ENCODE data around the gene MEPCE. TPM values are rescaled to one million over a fixed set of nuclear protein-coding genes. Genes with fewer than 3 reads are reported as not detected.

MEPCE gene
- total RNA-seq, 2 donors from 2014 or later: 27.2 to 39.1 TPM

DNA sequence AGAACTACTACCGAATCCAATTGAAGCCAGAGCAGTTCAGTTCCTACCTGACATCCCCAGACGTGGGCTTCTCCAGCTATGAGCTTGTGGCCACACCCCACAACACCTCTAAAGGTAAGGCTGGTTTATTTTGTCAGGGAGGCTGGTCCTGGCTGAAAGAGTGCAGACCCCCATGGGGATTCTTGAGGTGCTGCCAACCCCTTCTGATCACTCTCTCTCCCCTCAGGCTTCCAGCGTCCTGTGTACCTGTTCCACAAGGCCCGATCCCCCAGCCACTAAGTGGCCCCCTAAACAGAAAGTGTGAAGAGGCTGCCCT, 3.6 kb downstream of the MEPCE start:
- Histone ChIP-seq H3K27ac (no peak overlapping the region), H3K27me3 (no peaks in the 10 kb centered on the region), H3K9ac (ENCODE audit: low read depth in 2 of 2, low read length in 2 of 2) (peak overlapping the region in 1 of 2 donors; percentile 51), H3K4me3 (no peak overlapping the region), H3K4me1 (peaks cover 10% of the 10 kb centered on the region), H3K9me3 (no peaks in the 10 kb centered on the region), H3K36me3 (peaks cover 5% of the 10 kb centered on the region)
- no peak for DNase-seq
- intact Hi-C loops (cut with DNase I): no loop called here
- TF ChIP-seq, protein P1, sequence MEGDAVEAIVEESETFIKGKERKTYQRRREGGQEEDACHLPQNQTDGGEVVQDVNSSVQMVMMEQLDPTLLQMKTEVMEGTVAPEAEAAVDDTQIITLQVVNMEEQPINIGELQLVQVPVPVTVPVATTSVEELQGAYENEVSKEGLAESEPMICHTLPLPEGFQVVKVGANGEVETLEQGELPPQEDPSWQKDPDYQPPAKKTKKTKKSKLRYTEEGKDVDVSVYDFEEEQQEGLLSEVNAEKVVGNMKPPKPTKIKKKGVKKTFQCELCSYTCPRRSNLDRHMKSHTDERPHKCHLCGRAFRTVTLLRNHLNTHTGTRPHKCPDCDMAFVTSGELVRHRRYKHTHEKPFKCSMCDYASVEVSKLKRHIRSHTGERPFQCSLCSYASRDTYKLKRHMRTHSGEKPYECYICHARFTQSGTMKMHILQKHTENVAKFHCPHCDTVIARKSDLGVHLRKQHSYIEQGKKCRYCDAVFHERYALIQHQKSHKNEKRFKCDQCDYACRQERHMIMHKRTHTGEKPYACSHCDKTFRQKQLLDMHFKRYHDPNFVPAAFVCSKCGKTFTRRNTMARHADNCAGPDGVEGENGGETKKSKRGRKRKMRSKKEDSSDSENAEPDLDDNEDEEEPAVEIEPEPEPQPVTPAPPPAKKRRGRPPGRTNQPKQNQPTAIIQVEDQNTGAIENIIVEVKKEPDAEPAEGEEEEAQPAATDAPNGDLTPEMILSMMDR (IDR thresholded peaks at IDR 0.05): no peak

DNA sequence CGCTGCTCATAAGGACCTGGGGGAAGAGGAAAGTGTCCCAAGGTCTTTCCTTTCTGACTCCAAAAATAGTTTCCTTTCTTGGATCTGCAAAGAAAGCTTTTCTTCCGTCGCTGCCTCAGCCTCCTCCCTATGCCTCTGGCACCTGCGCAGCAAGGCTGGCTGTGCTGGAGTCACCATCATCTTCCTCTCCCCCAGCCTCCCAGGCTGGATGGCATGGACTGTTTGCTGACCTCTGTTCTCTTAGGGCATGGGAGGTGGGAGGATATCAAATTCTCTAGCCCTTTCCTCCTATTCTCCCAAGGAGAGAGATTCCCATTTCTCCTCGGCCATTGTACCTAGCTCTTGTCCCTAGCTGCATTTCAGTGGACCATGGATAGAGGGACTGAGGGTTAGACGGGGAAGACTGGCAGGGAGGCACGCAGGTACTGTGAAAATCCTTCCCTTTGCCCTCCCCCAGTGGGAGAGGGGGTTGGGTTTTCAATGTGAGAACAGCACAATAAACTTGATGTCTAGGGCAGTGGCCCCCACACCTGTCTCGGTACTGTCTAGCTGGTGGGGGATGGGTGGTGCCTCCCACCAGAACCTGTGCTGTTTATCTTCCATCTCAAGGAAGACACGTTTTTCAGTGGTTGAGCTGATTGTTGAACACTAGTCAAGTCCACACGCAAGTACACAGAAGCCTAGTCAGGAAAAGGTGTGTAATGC, 4.1 kb downstream of the MEPCE start:
- TF ChIP-seq, protein P1 (IDR thresholded peaks at IDR 0.05): no peak
- intact Hi-C loops (cut with DNase I): no loop called here
- no peak overlapping the region for H3K4me3 ChIP-seq
- no peak overlapping the region for H3K27ac ChIP-seq
- H3K4me1 ChIP-seq: peaks cover 10% of the 10 kb centered on the region
- no peaks in the 10 kb centered on the region for H3K9me3 ChIP-seq
- H3K27me3 ChIP-seq: no peaks in the 10 kb centered on the region
- peak overlapping the region in 1 of 2 donors; percentile 46 for H3K9ac ChIP-seq (ENCODE audit: low read depth in 2 of 2, low read length in 2 of 2)
- H3K36me3 ChIP-seq: peaks cover 5% of the 10 kb centered on the region
- no peak for DNase-seq

DNA sequence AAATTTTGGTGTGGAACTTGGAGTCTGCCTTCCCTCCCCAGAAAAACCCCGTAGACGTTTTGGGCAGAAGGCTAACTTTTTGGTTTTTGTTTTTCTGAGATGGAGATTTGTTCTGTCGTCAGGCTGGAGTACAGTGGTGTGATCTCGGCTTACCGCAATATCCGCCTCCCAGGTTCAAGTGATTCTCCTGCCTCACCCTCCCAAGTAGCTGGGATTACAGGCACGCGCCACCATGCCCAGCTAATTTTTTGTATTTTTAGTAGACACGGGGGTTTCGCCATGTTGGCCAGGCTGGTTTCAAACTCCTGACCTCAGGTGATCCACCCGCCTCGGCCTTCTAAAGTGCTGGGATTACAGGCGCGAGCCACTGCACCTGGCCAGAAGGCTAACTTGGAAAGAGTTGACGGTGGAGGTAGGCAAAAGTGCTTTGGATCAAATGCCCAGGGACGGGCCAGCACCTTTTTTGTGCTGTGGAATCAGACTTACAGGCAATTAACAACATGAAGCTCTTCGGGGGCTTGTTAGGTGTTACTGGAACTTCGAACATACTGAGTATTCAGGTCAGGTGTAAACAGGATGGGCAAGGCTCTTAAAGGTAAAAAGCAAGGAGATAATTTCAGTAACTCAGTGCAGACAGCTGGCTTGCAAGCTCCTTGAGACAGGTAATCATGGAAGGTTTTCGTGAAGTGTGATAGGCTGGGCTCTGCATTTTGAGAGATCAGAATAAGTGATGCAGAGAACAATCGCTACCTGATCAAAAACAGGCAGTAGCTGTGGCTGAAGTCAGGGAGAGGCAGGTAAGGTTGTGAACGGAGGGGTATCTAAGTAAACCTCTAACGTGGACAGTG, 4.9 kb downstream of the MEPCE start:
- intact Hi-C loops (cut with DNase I): no loop called here
- H3K4me3 ChIP-seq: peak overlapping the region; percentile 82
- H3K9ac ChIP-seq (ENCODE audit: low read depth in 2 of 2, low read length in 2 of 2): peak overlapping the region; percentile 92 to 96
- peaks cover 5% of the 10 kb centered on the region for H3K36me3 ChIP-seq
- H3K27ac ChIP-seq: peak overlapping the region; percentile 94
- no peak for DNase-seq
- H3K9me3 ChIP-seq: no peaks in the 10 kb centered on the region
- no peaks in the 10 kb centered on the region for H3K27me3 ChIP-seq
- H3K4me1 ChIP-seq: peaks cover 10% of the 10 kb centered on the region
- TF ChIP-seq, protein P1 (IDR thresholded peaks at IDR 0.05): no peak

DNA sequence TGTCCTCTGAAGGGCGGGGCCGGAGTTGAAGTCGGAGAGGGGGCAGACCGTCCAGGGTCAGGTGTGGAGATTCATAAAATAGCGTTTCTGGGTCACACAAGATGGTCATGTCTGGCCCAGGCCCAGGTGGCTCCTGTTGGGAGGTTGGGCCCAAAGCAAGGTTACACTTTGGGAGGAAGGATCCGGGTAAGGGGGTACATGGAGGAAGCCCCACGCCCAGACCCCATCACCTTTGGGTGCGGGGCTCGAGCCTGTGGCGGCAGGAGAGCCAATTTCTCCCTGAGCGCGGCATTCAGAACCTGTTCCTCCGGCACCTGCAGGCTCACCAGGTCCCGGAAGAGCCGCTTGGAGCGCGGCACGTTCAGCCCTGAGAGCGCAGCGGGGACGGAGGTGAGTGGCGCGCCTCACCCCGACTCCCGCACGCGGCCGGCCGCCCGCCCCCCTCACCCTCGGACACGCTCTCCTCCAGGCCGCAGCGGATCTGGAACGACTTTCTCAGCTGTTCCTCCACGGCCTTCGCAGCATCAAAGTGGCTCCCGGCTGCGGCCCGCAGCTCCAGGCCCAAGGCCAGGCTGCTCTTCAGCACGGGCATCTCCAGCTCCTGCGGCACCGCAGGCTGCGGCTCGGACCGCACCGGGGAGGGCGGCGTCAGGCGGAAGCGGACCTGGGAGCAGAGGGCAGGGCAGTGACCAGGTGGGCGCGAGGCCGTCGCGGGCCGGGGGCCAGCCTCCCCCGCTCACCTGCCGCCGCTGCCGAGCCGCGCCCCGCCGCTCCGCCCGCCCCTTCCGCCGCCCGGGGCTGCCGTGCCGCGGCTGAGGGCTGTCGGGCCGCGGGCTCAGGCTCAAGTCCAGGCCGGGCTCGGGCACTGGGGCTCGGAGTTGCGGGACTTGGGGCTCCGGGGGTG, 6.0 kb downstream of the MEPCE start:
- TF ChIP-seq, protein P1 (IDR thresholded peaks at IDR 0.05): no peak
- no peaks in the 10 kb centered on the region for H3K9me3 ChIP-seq
- H3K9ac ChIP-seq (ENCODE audit: low read depth in 2 of 2, low read length in 2 of 2): peak overlapping the region; percentile 92 to 96
- peaks cover 10% of the 10 kb centered on the region for H3K4me1 ChIP-seq
- H3K27me3 ChIP-seq: no peaks in the 10 kb centered on the region
- peaks cover 5% of the 10 kb centered on the region for H3K36me3 ChIP-seq
- H3K27ac ChIP-seq: peak overlapping the region; percentile 94
- intact Hi-C loops (cut with DNase I): no loop called here
- H3K4me3 ChIP-seq: peak overlapping the region; percentile 82
- peak; percentile 54 for DNase-seq

All from colonic mucosa (tissue), 4 donors.